ENCODE measurements around the gene COL7A1.

COL7A1 gene

GRCh38 chr3:48619541-48620524, 24.7 kb upstream of the COL7A1 start:
- no peak for DNase-seq (ENCODE audit: low read depth)

GRCh38 chr3:48617559-48617958, 22.4 kb upstream of the COL7A1 start:
- no peak for DNase-seq (ENCODE audit: low read depth)

GRCh38 chr3:48614044-48614443, 18.9 kb upstream of the COL7A1 start:
- no peak for DNase-seq (ENCODE audit: low read depth)

GRCh38 chr3:48612309-48612708, 17.2 kb upstream of the COL7A1 start:
- no peak for DNase-seq (ENCODE audit: low read depth)

GRCh38 chr3:48609088-48610005, 14.2 kb upstream of the COL7A1 start, which contains the start of gene UQCRC1:
Gene UQCRC1, minus strand, starts transcription at chr3:48609646. Its CDS starts 26 bp downstream, at chr3:48609620.
- peak; percentile 88 for DNase-seq (ENCODE audit: low read depth)

GRCh38 chr3:48607519-48607918, 12.4 kb upstream of the COL7A1 start:
- DNase-seq (ENCODE audit: low read depth), result no peak

GRCh38 chr3:48601622-48601994, 6.5 kb upstream of the COL7A1 start:
- no peak for DNase-seq (ENCODE audit: low read depth)

GRCh38 chr3:48600711-48601621, 5.8 kb upstream of the COL7A1 start:
- no peak for DNase-seq (ENCODE audit: low read depth)

GRCh38 chr3:48599509-48600285, 4.6 kb upstream of the COL7A1 start:
- DNase-seq (ENCODE audit: low read depth), result no peak

GRCh38 chr3:48599077-48599501, 4.0 kb upstream of the COL7A1 start:
- DNase-seq (ENCODE audit: low read depth), result no peak

- DNase-seq (ENCODE audit: low read depth), result no peak
These were observed 3.4 kb upstream of the COL7A1 start for GRCh38 chr3:48598323-48599076.

GRCh38 chr3:48597408-48597800, 2.3 kb upstream of the COL7A1 start:
- DNase-seq (ENCODE audit: low read depth), result no peak

GRCh38 chr3:48596676-48597407, 1.7 kb upstream of the COL7A1 start:
- DNase-seq (ENCODE audit: low read depth), result no peak

- DNase-seq (ENCODE audit: low read depth), result no peak
These were observed 1.0 kb upstream of the COL7A1 start for GRCh38 chr3:48596157-48596556.

GRCh38 chr3:48595526-48596121, 495 bp upstream of the COL7A1 start:
- no peak for DNase-seq (ENCODE audit: low read depth)

GRCh38 chr3:48594417-48595049, 596 bp downstream of the COL7A1 start:
- DNase-seq (ENCODE audit: low read depth), result no peak

GRCh38 chr3:48593337-48593736, 1.8 kb downstream of the COL7A1 start:
- DNase-seq (ENCODE audit: low read depth), result no peak

- no peak for DNase-seq (ENCODE audit: low read depth)
These were observed 2.5 kb downstream of the COL7A1 start for GRCh38 chr3:48592519-48593087.
